ENCODE data around the gene HOXC10.

DNA sequence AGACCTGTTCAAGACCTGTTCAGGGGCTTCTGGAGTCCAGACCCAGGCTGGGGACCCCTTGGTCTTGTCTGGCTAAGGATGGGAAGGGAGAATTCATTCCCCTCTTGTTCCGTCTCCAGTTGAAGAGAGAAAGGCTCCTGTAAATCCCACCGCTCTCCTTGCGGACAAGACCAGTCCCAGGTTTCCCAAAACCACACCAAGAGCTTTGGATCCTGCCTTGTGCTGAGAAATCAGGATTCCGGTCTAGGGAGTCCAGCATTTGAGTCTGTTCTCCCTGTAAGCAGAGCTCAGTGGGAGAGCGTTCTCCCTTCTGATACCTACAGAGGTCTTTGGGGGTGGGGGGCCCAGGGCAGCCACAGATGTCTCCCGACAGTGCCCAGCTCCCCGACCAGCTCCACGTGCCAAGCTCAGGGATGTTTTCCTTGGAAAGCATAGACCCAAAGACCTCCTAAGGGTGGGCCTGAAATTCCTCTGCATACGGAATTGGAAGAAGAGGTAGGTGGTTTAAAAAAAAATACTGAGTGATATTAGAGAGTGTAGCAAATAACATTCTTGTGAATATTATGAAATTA, 44.4 kb upstream of the HOXC10 start:
- no peak for TF ChIP-seq EZH2 (IDR thresholded peaks at IDR 0.05)
- TF ChIP-seq POLR2AphosphoS5 (IDR thresholded peaks at IDR 0.05; ENCODE audit: borderline replicate concordance, low read depth, low read length), result no peak
- TF ChIP-seq FOXP2 (optimal IDR thresholded peaks at IDR 0.05; ENCODE audit: control extremely low read depth, extremely low read length, insufficient read depth), result no peak

Measured in SK-N-MC (cell line).